Measurements from ENCODE around the gene PKNOX2. TPM values are rescaled to one million over a fixed set of nuclear protein-coding genes. Genes with fewer than 3 reads are reported as not detected.

PKNOX2 gene
- total RNA-seq, 1 experiment from 2014 or later, result not detected

DNA sequence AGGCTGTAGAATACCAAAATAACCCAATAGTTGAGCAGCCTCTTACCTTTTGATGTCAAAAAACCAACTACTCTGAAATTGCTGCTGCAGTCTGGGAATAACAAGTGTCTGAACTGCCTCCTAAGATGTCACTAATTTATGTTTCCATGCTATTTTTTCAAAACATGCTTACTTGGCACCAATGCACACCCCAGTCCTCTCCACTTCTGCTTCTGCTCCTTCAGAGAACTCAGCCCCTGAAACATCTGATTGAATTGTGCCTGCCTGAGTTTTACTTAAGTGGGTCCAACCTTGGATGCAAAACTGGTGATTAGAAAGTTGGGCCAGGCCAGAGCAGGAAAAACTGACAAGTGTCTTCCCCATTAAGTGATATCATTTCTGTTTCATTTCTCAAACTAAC lies 28.6 kb upstream of the PKNOX2 start:
- CTCF ChIA-PET, result no interaction called here
- no peak overlapping the region for H3K4me3 Mint-ChIP-seq (ENCODE audit: unreplicated experiment)

DNA sequence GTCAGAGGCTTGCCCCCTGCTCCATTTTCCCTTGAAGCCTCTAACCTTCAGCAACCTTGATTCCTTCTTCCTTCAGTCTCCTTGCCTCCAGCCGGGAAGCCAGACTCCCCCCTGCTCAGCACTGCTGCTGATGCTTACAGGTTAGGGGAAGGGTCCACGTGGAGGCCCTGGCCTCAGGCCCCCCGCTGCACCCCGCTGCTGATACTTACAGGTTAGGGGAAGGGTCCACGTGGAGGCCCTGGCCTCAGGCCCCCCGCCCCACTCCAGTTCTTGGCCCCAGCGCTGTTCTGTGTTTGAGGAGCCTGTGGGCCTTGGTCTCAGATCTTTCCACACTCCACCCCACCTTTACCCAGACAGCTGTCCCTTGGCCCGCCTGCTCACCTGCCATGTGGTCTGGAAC lies 25.6 kb upstream of the PKNOX2 start:
- Mint-ChIP-seq H3K36me3 (ENCODE audit: insufficient read depth, unreplicated experiment) (no peaks in the 10 kb centered on the region), H3K27ac (ENCODE audit: unreplicated experiment) (no peak overlapping the region), H3K9me3 (ENCODE audit: unreplicated experiment) (no peaks in the 10 kb centered on the region), H3K27me3 (ENCODE audit: insufficient read depth, unreplicated experiment) (peaks cover 2% of the 10 kb centered on the region), H3K4me1 (ENCODE audit: low read depth, unreplicated experiment) (no peaks in the 10 kb centered on the region), H3K4me3 (ENCODE audit: unreplicated experiment) (no peak overlapping the region)
- intact Hi-C loops (cut with micrococcal nuclease; ENCODE audit: unreplicated experiment), result no loop called here
- no peaks in the 10 kb centered on the region for H3K36me3 ChIP-seq (ENCODE audit: control insufficient read depth, insufficient read depth, low read length)
- no peak for DNase-seq
- ChIA-PET POLR2A (no interaction called here), CTCF (interaction anchor here (3.9 kb wide), 1 partner anchor 14 kb away, joined by 26 read pairs; no protein-coding TSS in a partner anchor)
- no peaks in the 10 kb centered on the region for H3K9me3 ChIP-seq
- no peak overlapping the region for H3K4me3 ChIP-seq (ENCODE audit: low read depth, low read length)
- BruUV-seq (replicated peaks), result no TSS peak
- 0 out of 2 replicates have a peak, but pooled peaks cover 5% of the 10 kb centered on the region for H3K4me1 ChIP-seq
- no peaks in the 10 kb centered on the region for H3K27me3 ChIP-seq (replicated peaks; ENCODE audit: control insufficient read depth, insufficient read depth, low read length)
- TF ChIP-seq, protein P1, sequence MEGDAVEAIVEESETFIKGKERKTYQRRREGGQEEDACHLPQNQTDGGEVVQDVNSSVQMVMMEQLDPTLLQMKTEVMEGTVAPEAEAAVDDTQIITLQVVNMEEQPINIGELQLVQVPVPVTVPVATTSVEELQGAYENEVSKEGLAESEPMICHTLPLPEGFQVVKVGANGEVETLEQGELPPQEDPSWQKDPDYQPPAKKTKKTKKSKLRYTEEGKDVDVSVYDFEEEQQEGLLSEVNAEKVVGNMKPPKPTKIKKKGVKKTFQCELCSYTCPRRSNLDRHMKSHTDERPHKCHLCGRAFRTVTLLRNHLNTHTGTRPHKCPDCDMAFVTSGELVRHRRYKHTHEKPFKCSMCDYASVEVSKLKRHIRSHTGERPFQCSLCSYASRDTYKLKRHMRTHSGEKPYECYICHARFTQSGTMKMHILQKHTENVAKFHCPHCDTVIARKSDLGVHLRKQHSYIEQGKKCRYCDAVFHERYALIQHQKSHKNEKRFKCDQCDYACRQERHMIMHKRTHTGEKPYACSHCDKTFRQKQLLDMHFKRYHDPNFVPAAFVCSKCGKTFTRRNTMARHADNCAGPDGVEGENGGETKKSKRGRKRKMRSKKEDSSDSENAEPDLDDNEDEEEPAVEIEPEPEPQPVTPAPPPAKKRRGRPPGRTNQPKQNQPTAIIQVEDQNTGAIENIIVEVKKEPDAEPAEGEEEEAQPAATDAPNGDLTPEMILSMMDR (IDR thresholded peaks at IDR 0.05; ENCODE audit: insufficient read depth in 1 of 2, low read depth in 1 of 2, low read length in 1 of 2, severe bottlenecking in 1 of 2, unreplicated experiment in 1 of 2), result no peak

More for the DNA sequence above, 28.6 kb upstream of the PKNOX2 start:
- Histone ChIP-seq H3K36me3 (ENCODE audit: control insufficient read depth, insufficient read depth, low read length) (no peaks in the 10 kb centered on the region), H3K4me1 (no peaks in the 10 kb centered on the region), H3K27me3 (replicated peaks; ENCODE audit: control insufficient read depth, insufficient read depth, low read length) (peaks cover 3% of the 10 kb centered on the region), H3K9me3 (no peaks in the 10 kb centered on the region), H3K4me3 (ENCODE audit: low read depth, low read length) (no peak overlapping the region)
- POLR2A ChIA-PET, result no interaction called here
- BruUV-seq (replicated peaks), result no TSS peak
- Mint-ChIP-seq H3K27ac (ENCODE audit: unreplicated experiment) (no peak overlapping the region), H3K27me3 (ENCODE audit: insufficient read depth, unreplicated experiment) (peaks cover 6% of the 10 kb centered on the region), H3K36me3 (ENCODE audit: insufficient read depth, unreplicated experiment) (no peaks in the 10 kb centered on the region), H3K4me1 (ENCODE audit: low read depth, unreplicated experiment) (no peaks in the 10 kb centered on the region), H3K9me3 (ENCODE audit: unreplicated experiment) (no peaks in the 10 kb centered on the region)
- DNase-seq, result no peak
- intact Hi-C loops (cut with micrococcal nuclease; ENCODE audit: unreplicated experiment), result no loop called here
- TF ChIP-seq, protein P1 (IDR thresholded peaks at IDR 0.05; ENCODE audit: insufficient read depth in 1 of 2, low read depth in 1 of 2, low read length in 1 of 2, severe bottlenecking in 1 of 2, unreplicated experiment in 1 of 2), result no peak

DNA sequence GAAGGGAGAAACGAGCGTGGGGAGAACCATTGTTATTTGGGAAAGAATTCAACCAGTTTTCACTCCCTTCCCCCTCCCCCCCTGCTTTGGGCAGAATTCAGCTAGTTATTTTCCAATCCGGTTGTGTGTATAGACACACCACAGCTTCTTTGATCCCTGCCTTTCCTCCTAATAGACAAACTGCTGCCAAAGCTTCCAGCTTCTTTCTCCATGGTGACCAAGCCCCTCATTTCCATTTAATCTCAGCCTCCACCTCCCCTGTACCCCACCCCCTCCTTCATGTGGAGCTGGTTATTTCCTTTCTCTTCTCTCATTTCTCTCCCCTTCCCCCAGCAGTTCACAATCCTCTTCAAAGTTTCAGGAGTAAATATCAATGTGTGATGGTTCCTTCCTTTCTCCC lies 24.8 kb upstream of the PKNOX2 start:
- H3K4me1 Mint-ChIP-seq (ENCODE audit: low read depth, unreplicated experiment), result no peaks in the 10 kb centered on the region
- H3K9me3 Mint-ChIP-seq (ENCODE audit: unreplicated experiment), result no peaks in the 10 kb centered on the region
- peaks cover 7% of the 10 kb centered on the region for H3K27me3 Mint-ChIP-seq (ENCODE audit: insufficient read depth, unreplicated experiment)
- BruUV-seq (replicated peaks), result no TSS peak
- no peak for DNase-seq
- Histone ChIP-seq H3K4me3 (ENCODE audit: low read depth, low read length) (no peak overlapping the region), H3K27me3 (replicated peaks; ENCODE audit: control insufficient read depth, insufficient read depth, low read length) (no peaks in the 10 kb centered on the region), H3K36me3 (ENCODE audit: control insufficient read depth, insufficient read depth, low read length) (no peaks in the 10 kb centered on the region), H3K4me1 (0 out of 2 replicates have a peak, but pooled peaks cover 5% of the 10 kb centered on the region), H3K9me3 (no peaks in the 10 kb centered on the region)
- intact Hi-C loops (cut with micrococcal nuclease; ENCODE audit: unreplicated experiment), result no loop called here
- TF ChIP-seq, protein P1 (IDR thresholded peaks at IDR 0.05; ENCODE audit: insufficient read depth in 1 of 2, low read depth in 1 of 2, low read length in 1 of 2, severe bottlenecking in 1 of 2, unreplicated experiment in 1 of 2), result no peak
- POLR2A ChIA-PET, result no interaction called here
- H3K4me3 Mint-ChIP-seq (ENCODE audit: unreplicated experiment), result no peak overlapping the region
- CTCF ChIA-PET, result interaction anchor here (1.6 to 5.9 kb wide), 4 partner anchors 15 to 206 kb away, joined by 7 to 117 read pairs (median 19); partner anchors contain the start of gene TMEM218
- no peak overlapping the region for H3K27ac Mint-ChIP-seq (ENCODE audit: unreplicated experiment)
- H3K36me3 Mint-ChIP-seq (ENCODE audit: insufficient read depth, unreplicated experiment), result no peaks in the 10 kb centered on the region

All from Caco-2 (cell line).